Stimulated activated CD4-positive, alpha-beta T cell treated with anti-CD3 and anti-CD28 coated beads, Interleukin-4, amount 100 ng/mL, for 1 hour (primary cell): ENCODE data around the gene CDC42BPA.
"Not testable (repeated sequence)": the region's sequence is repeated elsewhere in the genome, so short reads cannot be mapped to it uniquely, and the experiment has no call there.

Source experiments
- DNase-seq: peaks from one replicate; pipeline ENCODE4 v3.0.0-alpha.2; 2020

Gene CDC42BPA, protein sequence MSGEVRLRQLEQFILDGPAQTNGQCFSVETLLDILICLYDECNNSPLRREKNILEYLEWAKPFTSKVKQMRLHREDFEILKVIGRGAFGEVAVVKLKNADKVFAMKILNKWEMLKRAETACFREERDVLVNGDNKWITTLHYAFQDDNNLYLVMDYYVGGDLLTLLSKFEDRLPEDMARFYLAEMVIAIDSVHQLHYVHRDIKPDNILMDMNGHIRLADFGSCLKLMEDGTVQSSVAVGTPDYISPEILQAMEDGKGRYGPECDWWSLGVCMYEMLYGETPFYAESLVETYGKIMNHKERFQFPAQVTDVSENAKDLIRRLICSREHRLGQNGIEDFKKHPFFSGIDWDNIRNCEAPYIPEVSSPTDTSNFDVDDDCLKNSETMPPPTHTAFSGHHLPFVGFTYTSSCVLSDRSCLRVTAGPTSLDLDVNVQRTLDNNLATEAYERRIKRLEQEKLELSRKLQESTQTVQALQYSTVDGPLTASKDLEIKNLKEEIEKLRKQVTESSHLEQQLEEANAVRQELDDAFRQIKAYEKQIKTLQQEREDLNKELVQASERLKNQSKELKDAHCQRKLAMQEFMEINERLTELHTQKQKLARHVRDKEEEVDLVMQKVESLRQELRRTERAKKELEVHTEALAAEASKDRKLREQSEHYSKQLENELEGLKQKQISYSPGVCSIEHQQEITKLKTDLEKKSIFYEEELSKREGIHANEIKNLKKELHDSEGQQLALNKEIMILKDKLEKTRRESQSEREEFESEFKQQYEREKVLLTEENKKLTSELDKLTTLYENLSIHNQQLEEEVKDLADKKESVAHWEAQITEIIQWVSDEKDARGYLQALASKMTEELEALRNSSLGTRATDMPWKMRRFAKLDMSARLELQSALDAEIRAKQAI (N-terminal part only)

DNA sequence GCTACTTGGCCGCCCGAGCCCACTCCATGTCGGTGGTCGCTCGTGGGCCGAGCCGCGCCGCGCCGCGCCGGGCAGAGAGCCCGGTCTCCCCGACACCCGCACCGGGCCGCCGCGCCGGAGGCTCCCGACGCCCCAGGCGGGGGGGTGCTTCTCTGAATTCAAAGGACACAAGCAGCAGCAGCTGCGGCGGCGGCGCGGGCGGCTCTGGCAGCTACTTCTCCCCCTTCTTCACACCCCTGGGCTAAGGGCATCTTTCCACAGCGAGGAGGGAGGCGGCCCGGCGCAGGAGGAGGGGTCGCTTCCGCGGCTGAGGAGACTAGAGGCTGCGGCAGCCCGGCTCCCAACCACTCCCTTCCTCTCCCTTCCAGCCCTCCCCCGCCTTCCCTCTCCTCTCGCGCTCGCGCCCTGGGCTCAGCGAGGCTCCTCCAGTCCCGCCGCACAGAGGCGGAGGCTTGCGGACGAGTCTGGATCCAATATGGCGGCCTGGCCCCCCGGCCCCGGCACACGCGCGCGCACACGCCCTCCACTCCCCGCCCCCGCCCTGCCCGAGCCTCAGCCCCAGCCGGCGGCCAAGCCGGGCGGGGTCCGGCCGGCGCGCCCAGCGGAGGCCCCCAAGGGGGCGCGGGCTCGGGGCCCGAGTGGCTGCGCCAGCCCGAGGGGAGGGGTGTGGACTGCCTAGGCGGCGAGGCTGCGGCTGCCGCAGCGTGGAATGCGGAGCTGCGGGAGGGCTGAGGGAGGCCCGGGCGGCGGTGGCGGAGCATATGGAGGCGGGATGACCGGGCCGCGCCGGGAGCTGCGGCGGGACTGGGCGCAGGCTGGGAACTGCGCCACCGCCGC, at the start of gene CDC42BPA:
TSS of gene CDC42BPA (minus strand) at position 477 of the 837 bp plus-strand sequence. CDS start 1,310 bp downstream, outside the sequence.
- DNase-seq: peak; percentile 38

DNA sequence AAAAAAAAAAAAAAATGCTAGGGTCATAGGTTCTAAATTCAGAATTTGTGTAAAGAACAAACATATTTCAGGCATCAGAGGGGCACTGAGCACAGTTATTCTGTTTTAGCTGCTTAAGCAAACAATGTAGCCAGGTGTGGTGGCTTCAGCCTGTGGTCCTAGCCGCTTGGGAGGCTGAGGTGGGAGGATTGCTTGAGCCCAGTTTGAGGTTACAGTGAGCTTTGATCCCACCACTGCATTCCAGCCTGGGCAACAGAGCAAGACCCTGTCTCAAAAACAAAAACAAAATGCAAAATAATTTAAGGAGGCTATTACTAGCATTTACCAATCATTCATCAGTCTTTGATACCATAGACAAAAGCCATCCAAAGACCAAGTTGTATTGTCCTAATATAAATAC, 49.7 kb upstream of the CDC42BPA start:
- no peak for DNase-seq

DNA sequence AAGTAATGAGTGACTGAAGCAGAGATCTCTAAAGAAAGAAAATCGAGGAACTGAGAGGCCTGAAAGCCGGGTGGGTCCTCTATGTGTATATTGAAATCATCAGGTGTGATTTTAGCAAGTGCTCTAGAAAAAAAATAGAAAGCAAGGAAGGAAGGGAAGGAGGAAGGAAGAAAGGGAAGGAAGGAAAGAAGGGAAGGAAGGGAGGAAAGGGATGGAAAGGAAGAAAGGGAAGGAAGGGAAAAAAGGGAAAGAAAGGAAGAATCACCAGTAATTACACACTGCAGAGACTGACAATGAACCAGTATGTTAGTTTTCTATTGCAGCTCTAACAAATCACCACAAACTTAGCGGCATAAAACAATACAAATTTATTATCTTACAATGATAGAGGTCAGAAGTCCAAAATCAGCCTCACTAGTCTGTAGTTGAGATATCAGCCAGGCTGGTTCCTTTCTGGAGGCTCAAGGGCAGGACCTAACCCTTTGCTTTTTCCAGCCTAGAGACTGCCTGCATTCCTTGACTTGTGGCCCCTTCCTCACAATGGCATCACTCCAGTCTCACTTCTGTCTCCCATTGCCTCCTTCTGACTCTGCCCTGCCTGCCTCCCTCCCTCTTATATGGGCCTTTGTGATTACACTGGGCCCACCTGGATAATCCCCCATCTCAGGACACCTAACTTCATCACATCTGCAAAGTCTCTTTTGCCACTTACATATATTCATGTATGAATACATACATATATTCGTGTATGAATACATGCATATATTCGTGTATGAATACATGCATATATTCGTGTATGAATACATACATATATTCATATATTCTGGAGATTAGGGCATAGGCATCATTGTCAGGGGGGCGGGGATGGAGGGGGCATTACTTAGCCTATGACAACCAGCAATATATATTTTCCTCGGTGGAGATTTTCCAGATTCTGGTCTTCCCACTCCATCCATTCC, 47.5 kb upstream of the CDC42BPA start:
- no peak for DNase-seq

DNA sequence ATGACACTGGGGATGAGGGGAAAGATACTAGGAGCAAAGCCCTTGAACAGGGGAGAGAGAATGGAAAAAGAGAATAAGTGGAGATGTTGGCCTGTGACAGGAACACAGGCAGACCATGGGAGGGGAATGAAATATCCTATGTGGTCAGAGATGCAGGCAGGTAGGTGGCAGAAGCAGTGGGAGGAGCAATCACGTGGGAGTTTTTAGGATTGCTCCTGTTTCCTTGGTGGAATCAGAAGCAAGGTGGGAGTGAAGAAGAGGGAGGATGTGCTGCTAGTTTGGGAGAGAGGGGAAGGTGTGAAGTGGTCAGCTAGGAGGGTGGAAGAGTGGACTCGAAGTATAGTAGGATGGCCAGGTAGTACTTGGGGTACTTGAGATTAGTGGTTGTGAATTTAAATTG, 46.4 kb upstream of the CDC42BPA start:
- DNase-seq: no peak

DNA sequence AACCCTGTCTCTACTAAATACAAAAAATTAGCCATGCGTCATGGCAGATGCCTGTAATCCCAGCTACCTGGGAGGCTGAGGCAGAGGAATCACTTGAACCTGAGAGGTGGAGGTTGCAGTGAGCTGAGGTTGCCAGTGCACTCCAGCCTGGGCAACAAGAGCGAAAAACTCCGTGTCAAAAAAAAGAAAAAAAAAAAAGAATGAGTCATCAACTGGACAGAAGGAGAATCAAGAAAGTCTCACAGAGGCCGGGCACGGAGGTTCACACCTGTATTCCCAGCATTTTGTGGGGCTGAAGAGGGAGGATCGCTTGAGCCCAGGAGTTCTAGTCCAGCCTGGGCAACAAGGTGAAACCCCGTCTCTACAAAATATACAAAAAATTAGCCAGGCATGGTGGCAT, 45.5 kb upstream of the CDC42BPA start:
- no peak for DNase-seq

DNA sequence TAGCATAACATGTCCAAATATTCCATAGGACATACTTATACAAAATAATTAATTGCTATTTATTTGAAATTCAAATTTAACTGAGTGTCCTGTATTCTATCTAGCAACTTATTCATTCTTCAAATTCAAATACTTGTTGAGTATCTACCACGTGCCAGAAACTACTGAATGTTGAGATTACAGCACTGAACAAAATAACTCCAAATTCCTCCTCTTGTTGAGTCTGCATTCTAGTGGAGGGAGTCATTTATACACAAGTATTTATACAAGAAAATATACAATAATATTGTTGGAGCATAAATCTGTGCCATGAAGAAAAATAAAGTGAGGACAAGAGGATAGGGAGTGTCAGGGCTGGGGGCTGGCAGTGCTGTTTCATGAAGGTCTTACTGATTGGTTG, 43.7 kb upstream of the CDC42BPA start:
- DNase-seq: no peak

DNA sequence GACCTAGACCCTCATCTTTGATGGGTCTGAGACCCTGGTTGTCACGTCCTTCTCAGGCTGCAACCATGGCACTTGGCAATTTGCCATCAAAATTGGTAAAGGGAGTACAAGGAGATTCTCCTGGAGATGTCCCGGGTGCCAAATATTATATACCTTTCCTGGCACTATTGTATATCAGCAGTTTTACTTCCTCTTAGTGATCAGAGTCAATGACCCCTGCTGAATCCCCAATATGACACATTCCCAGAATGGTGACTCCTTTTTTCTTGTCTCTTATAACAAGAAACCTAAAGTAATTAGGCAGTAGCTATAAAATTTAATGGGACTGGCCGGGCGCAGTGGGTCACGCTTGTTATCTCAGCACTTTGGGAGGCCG, 39.6 kb upstream of the CDC42BPA start:
- DNase-seq: no peak

DNA sequence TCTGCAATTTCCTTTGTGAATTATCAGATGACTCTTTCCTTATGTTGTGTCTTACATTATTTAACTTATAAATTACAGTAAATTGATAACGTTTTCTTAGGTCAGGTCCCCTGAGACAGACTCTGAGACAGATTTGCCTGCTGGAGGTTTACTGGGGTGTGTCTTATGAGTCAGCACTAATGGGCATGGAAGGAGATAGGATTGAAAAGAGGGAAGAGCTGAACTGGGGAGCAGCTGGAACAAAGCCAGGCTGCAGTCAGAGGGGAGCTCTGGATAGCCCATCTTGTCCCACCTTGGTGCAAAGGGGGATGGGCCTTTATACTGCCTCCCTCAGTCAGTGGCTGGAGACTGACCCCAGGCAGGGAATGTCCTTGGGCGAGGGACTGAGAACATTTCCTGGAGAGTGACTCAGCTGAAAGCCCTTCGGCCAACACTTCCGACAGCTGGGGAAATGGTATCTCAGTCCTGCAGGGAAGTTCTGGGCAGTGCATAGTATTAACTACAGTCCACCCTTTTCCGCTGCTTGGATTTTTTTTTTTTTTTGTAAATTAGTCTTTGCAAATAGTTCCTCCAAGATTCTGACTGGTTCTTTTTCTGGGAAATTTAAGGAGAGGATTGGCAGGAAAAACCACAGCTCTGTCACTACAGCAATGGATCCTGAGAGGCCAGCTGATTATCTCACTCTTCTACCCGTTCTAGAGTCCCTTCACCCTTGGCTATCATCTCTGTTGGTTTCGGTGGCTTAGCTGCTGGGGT, 39.1 kb upstream of the CDC42BPA start:
- DNase-seq: no peak

DNA sequence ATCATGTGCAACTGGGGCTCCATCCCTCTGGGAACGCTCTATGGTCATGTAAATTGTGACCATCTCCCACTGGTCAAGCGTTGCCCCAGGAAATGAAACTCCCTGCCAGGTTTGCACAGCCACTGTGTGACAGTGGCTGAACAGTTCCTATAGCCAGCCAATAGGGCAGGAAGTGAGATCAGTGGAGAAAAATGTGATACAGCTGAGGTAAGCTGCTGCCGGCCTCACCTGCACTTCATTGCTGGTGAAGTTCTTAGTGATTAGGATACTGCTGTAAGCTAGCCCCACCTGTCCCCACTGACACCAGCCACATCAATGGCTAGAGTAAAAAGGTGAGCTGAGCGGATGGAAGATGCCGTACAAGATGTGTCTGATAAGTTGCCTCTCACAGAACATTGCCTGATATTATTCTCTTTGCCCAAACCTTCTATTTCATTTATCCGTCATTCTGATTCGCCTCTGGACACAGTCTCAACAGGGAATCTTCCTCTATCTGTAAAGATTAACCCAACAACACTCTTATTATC, 38.4 kb upstream of the CDC42BPA start:
- DNase-seq: no peak

DNA sequence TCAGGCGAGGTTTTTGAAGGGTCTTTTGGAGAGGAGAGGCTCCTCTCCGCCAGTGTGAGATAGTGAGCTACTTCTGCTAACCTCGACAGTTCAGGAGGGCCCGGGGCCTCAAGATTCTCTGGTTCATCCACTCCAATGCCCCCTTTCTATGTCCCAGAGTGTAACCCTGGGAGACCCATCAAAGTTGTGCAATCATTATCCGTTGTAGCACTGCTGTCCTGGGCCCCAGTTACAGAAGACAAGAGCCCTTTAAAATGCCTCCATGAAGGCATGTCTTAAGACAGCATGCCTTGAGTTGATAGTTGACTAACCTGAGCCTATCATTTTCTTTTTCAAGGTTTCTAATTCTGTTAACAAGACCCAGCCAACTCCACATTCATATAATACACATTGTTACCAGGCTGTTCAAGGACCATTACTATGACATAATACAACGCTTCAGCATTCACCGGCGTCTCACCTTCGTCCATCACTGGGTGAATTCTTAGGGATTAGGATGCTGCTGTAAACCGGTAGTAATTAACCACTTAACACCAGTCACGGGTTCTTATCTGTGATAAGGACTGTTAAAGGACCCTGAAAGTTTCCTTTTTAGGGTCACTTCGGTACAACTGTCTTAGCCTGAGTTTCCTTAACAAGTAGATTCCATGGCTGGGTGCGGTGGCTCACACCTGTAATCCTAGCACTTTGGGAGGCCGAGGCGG, 37.4 kb upstream of the CDC42BPA start:
- DNase-seq: no peak

DNA sequence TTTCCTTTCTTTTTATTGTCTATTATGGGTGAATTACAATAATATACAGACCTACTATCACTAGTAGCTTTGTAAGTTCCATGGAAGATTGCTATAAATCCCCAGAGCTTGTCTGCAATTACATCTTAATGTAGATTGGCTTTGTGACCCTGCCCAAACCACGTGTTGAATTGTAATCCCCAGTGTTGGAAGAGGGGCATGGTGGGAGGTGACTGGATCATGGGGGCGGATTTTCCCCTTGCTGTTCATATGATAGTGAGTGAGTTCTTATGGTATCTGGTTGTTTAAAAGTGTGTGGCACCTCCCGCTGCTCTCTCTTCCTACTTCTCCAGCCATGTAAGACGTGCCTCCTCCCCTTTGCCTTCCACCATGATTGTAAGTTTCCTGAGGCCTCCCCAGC, 34.9 kb upstream of the CDC42BPA start:
- DNase-seq: no peak

DNA sequence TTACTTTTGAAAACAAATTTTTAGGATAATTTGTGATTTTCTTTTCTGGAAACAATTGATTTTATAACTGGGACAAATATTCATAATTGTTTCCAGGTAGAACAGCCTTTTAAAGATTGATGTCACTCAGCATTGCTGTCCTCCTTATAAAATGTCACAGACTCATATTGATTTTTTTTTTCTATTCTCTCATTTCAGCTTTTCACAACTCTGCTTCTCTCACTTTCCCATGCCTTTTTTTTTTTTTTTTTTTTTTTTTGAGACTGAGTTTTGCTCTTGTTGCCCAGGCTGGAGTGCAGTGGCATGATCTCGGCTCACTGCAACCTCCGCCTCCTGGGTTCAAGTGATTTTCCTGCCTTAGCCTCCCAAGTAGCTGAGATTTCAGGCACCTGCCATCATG, 33.9 kb upstream of the CDC42BPA start:
- not testable (repeated sequence) for DNase-seq

DNA sequence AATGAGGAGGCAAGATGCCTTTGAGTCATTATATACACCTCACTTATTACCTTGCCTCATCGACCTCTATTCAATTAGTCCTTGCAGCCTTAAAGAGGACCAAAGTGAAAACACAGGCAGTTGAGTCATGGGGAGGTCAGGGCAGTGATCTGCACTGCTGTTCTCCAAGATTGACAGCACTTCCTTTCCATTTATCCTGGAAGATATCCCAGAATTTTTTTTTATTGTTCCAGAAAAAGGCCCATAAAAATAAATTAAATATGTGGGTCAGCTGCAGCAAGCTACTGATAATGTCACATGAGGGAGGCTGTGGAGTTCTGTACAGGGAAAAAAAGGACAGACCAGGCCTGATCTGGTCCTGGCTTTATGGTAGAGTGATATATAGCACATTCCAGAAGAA, 33.2 kb upstream of the CDC42BPA start:
- no peak for DNase-seq

DNA sequence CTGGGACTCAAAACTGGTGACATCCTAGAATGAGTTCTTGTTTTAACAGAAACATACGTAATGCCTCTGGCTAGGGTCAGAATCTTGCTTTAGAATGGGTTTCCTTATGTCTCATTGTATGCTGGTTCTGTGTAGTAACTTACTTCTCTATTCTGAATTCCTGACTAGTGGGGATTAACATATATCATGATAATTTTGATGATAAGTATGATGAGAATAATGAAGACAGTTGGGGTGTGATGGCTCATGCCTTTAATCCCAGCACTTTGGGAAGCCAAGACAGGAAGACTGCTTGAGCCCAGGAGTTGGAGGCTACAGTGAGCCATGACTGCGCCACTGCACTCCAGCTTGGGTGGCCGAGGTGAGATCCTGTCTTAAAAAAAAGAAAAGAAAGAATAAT, 31.7 kb upstream of the CDC42BPA start:
- no peak for DNase-seq

DNA sequence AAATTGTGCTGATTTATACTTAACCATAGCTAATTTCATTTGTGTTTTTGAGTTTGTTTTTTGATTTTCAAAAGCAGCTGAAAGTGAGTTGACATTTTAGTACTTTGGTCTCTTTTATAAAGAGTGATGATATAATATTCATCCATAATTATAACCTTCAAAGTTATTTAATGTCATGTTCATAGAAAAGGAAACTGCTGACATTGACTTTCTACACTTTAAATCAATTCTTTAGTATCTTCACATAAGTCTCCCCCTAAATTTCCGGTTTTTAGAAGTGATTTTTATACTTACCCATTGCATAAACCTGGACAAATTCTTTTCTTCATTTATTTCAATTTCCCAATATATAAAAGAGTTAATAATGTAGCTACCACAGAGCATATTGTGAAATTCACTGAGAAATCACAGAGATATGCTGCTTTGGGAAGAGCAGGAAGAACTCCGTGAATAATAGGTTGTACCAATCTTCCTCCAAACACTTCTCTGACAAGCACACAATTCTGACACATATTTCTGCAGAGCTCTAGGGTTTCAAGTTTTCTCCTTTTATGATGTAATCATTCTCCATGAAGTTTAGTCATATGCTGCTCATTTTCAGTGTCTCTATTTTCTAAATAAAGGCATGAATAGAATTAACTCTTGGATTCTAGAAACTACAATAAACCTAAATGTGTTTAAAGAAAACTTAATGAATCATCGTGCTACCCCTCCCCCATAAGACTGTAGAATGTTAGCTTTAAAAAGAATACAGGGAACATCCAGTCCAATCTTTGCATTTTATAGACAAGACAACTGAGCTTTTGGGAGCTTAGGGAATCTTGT, 25.6 kb upstream of the CDC42BPA start:
- no peak for DNase-seq

DNA sequence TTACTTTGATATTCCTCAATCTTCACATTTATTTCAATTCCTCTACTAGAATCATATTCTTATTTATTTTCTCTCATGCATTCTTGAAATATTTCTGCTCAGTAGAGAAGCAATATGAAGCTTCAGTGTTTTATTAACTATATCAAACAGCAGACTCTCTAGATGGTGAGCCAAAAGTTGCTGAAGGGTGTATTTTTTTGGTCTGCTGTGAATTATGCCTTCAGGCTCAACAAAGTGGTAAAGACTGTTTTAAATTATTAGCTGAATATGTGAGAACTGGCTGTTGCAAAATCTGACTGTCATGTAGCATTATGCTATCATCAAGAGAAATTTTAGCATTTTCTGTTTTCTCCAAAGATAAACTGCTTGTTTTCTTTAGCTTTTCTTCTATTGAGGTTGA, 24.9 kb upstream of the CDC42BPA start:
- DNase-seq: no peak

DNA sequence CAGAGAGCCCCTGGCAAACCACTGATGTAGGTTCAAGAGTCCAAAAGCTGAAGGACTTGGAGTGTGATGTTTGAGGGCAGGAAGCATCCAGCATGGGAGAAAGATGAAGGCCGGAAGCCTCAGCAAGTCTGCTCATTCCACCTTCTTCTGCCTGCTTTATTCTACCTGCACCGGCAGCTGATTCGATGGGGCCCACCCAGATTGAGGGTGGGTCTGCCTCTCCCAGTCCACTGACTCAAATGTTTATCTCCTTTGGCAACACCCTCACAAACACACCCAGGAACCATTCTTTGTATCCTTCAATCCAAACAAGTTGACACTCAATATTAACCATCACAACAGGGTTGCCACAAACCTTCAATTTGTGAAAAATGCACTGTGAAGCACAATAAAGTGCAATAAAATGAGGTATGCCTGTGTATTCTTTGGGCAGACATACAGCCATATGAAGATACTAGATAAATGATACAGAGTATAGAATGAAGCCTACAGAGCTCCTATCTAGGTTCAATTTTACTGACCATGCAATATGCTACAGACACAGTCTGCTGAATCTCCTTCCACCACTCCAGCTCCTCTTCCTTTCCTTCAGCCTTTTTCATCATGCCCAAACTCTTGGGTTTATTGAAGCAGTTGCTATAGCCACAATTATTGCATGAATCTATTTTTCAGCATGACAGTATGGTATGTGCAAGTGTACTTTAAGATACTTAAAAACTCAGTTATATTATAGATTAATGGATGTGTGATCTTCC, 24.0 kb upstream of the CDC42BPA start:
- DNase-seq: no peak

DNA sequence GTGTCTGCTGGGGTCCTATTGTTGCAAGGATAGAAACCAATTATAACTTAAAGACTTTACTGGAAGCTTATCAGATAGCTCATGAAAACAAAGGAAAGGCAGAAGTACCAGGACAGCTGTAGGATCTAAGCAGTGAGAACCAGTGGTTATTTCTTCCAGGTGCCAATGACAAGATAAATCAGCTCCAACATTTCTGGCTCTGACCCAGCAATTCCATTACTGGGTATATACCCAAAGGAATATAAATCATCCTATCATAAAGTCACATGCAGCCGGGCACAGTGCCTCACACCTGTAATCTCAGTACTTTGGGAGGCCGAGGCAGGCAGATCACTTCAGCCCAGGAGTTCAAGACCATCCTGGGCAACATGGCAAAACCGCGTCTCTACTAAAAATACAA, 17.8 kb upstream of the CDC42BPA start:
- not testable (repeated sequence) for DNase-seq
